Measurements from ENCODE around the gene NAA80. TPM values are rescaled to one million over a fixed set of nuclear protein-coding genes. Genes with fewer than 3 reads are reported as not detected.
"Not testable (repeated sequence)": the region's sequence is repeated elsewhere in the genome, so short reads cannot be mapped to it uniquely, and the experiment has no call there.

Gene NAA80
- total RNA-seq, 1 donor from 2014 or later = 17.3 TPM

GRCh38 chr3:50316657-50317242 is 17.5 kb upstream of the NAA80 start:
- no peaks in the 10 kb centered on the region for H3K27me3 Mint-ChIP-seq
- H3K4me3 Mint-ChIP-seq = peak overlapping the region; percentile 36

GRCh38 chr3:50314816-50315215 is 15.6 kb upstream of the NAA80 start:
- no peaks in the 10 kb centered on the region for H3K9me3 Mint-ChIP-seq
- H3K4me3 Mint-ChIP-seq = no peak overlapping the region
- no peak overlapping the region for H3K27ac Mint-ChIP-seq
- DNase-seq = no peak
- peaks cover 20% of the 10 kb centered on the region for H3K4me1 Mint-ChIP-seq
- intact Hi-C loops (cut with micrococcal nuclease) = no loop called here
- H3K36me3 Mint-ChIP-seq (ENCODE audit: low read depth) = peaks cover 22% of the 10 kb centered on the region
- H3K27me3 Mint-ChIP-seq = no peaks in the 10 kb centered on the region

More at GRCh38 chr3:50316657-50317242, 17.5 kb upstream of the NAA80 start:
- H3K27ac Mint-ChIP-seq = peak overlapping the region; percentile 2
- peak; percentile 77 for DNase-seq
- H3K9me3 Mint-ChIP-seq = no peaks in the 10 kb centered on the region
- H3K4me1 Mint-ChIP-seq = peaks cover 28% of the 10 kb centered on the region
- intact Hi-C loops (cut with micrococcal nuclease) = no loop called here
- H3K36me3 Mint-ChIP-seq (ENCODE audit: low read depth) = peaks cover 21% of the 10 kb centered on the region

GRCh38 chr3:50314342-50314741 is 15.1 kb upstream of the NAA80 start:
- intact Hi-C loops (cut with micrococcal nuclease) = no loop called here
- H3K27ac Mint-ChIP-seq = peak overlapping the region; percentile 72
- H3K9me3 Mint-ChIP-seq = no peaks in the 10 kb centered on the region
- H3K27me3 Mint-ChIP-seq = no peaks in the 10 kb centered on the region
- DNase-seq = no peak
- H3K4me1 Mint-ChIP-seq = peaks cover 20% of the 10 kb centered on the region
- no peak overlapping the region for H3K4me3 Mint-ChIP-seq
- peaks cover 23% of the 10 kb centered on the region for H3K36me3 Mint-ChIP-seq (ENCODE audit: low read depth)

GRCh38 chr3:50312041-50312440 is 12.8 kb upstream of the NAA80 start:
- intact Hi-C loops (cut with micrococcal nuclease); H3K27ac Mint-ChIP-seq; H3K9me3 Mint-ChIP-seq; H3K4me3 Mint-ChIP-seq; DNase-seq; H3K27me3 Mint-ChIP-seq: not testable (repeated sequence)
- Mint-ChIP-seq H3K36me3 (ENCODE audit: low read depth) (peaks cover 13% of the 10 kb centered on the region), H3K4me1 (peaks cover 13% of the 10 kb centered on the region)

GRCh38 chr3:50304601-50305000 is 5.4 kb upstream of the NAA80 start:
- peaks cover 14% of the 10 kb centered on the region for H3K4me1 Mint-ChIP-seq
- H3K27ac Mint-ChIP-seq = no peak overlapping the region
- no peak for DNase-seq
- no peaks in the 10 kb centered on the region for H3K36me3 Mint-ChIP-seq (ENCODE audit: low read depth)
- intact Hi-C loops (cut with micrococcal nuclease) = no loop called here
- no peaks in the 10 kb centered on the region for H3K9me3 Mint-ChIP-seq
- H3K27me3 Mint-ChIP-seq = no peaks in the 10 kb centered on the region
- no peak overlapping the region for H3K4me3 Mint-ChIP-seq

GRCh38 chr3:50303013-50303815 is 4.0 kb upstream of the NAA80 start, which contains the start of gene HYAL1:
TSS of gene HYAL1 (minus strand) at chr3:50303574. CDS start at chr3:50302956, 618 bp downstream.
- Mint-ChIP-seq H3K27ac (no peak within 1 kb of the TSS), H3K4me1 (peaks cover 19% of the 10 kb centered on the region), H3K27me3 (no peaks in the 10 kb centered on the region), H3K9me3 (no peaks in the 10 kb centered on the region), H3K4me3 (no peak within 1 kb of the TSS), H3K36me3 (ENCODE audit: low read depth) (no peaks in the 10 kb centered on the region)
- intact Hi-C loops (cut with micrococcal nuclease) = no loop called here
- peak; percentile 57 for DNase-seq

GRCh38 chr3:50302095-50303012 is 3.1 kb upstream of the NAA80 start:
- H3K4me3 Mint-ChIP-seq = no peak overlapping the region
- H3K27ac Mint-ChIP-seq = no peak overlapping the region
- H3K36me3 Mint-ChIP-seq (ENCODE audit: low read depth) = no peaks in the 10 kb centered on the region
- no peaks in the 10 kb centered on the region for H3K9me3 Mint-ChIP-seq
- no peaks in the 10 kb centered on the region for H3K27me3 Mint-ChIP-seq
- H3K4me1 Mint-ChIP-seq = peaks cover 22% of the 10 kb centered on the region
- intact Hi-C loops (cut with micrococcal nuclease) = no loop called here
- DNase-seq = no peak

GRCh38 chr3:50300681-50301254 is 1.6 kb upstream of the NAA80 start:
- Mint-ChIP-seq H3K4me3 (peak overlapping the region; percentile 99), H3K27ac (peak overlapping the region; percentile 98), H3K36me3 (ENCODE audit: low read depth) (peaks cover 2% of the 10 kb centered on the region), H3K9me3 (no peaks in the 10 kb centered on the region), H3K27me3 (no peaks in the 10 kb centered on the region), H3K4me1 (peaks cover 22% of the 10 kb centered on the region)
- intact Hi-C loops (cut with micrococcal nuclease) = no loop called here
- no peak for DNase-seq

- peaks cover 22% of the 10 kb centered on the region for H3K4me1 Mint-ChIP-seq
- intact Hi-C loops (cut with micrococcal nuclease) = loop anchor here (1.0 to 10.0 kb wide), 6 partner anchors 21 to 625 kb away; partner anchors contain the start of genes APEH, CISH, CYB561D2 and NPRL2
- H3K27me3 Mint-ChIP-seq = no peaks in the 10 kb centered on the region
- H3K36me3 Mint-ChIP-seq (ENCODE audit: low read depth) = peaks cover 2% of the 10 kb centered on the region
- H3K4me3 Mint-ChIP-seq = peak overlapping the region; percentile 99
- no peaks in the 10 kb centered on the region for H3K9me3 Mint-ChIP-seq
- peak overlapping the region; percentile 98 for H3K27ac Mint-ChIP-seq
- DNase-seq = no peak
These were observed 900 bp upstream of the NAA80 start for GRCh38 chr3:50299929-50300680.

GRCh38 chr3:50299638-50299928 is 378 bp upstream of the NAA80 start:
- H3K27me3 Mint-ChIP-seq = no peaks in the 10 kb centered on the region
- no peak for DNase-seq
- intact Hi-C loops (cut with micrococcal nuclease) = loop anchor here (1.0 to 10.0 kb wide), 6 partner anchors 22 to 625 kb away; partner anchors contain the start of genes APEH, CISH, CYB561D2 and NPRL2
- H3K36me3 Mint-ChIP-seq (ENCODE audit: low read depth) = peaks cover 2% of the 10 kb centered on the region
- peak overlapping the region; percentile 98 for H3K27ac Mint-ChIP-seq
- peak overlapping the region; percentile 99 for H3K4me3 Mint-ChIP-seq
- H3K4me1 Mint-ChIP-seq = peaks cover 22% of the 10 kb centered on the region
- H3K9me3 Mint-ChIP-seq = no peaks in the 10 kb centered on the region

- Mint-ChIP-seq H3K4me1 (peaks cover 22% of the 10 kb centered on the region), H3K27ac (peak overlapping the region; percentile 98), H3K36me3 (ENCODE audit: low read depth) (peaks cover 2% of the 10 kb centered on the region), H3K4me3 (peak overlapping the region; percentile 99), H3K9me3 (no peaks in the 10 kb centered on the region), H3K27me3 (no peaks in the 10 kb centered on the region)
- DNase-seq = peak; percentile 73
- intact Hi-C loops (cut with micrococcal nuclease) = loop anchor here (2.0 to 10.0 kb wide), 3 partner anchors 53 to 623 kb away; partner anchors contain the start of genes APEH, CISH, CYB561D2 and NPRL2
These were observed 1.1 kb downstream of the NAA80 start for GRCh38 chr3:50297896-50298725.

GRCh38 chr3:50297384-50297775 is 1.8 kb downstream of the NAA80 start:
- Mint-ChIP-seq H3K27me3 (no peaks in the 10 kb centered on the region), H3K4me3 (peak overlapping the region; percentile 99), H3K9me3 (no peaks in the 10 kb centered on the region), H3K4me1 (peaks cover 29% of the 10 kb centered on the region), H3K27ac (no peak overlapping the region), H3K36me3 (ENCODE audit: low read depth) (peaks cover 2% of the 10 kb centered on the region)
- peak; percentile 59 for DNase-seq
- intact Hi-C loops (cut with micrococcal nuclease) = loop anchor here (5.0 to 10.0 kb wide), 2 partner anchors 315 to 623 kb away; partner anchors contain the start of genes APEH and CISH

Measured in activated CD4-positive, alpha-beta T cell treated with anti-CD3 and anti-CD28 coated beads, Interleukin-2, amount 10 ng/mL, durations not matched to agents 24 days and 14 days (primary cell).